Epithelial cell of esophagus (primary cell): ENCODE results near the gene CFAP77.

Experiments
- DNase-seq: peaks from one replicate; pipeline ENCODE4 v3.0.0; 2010; ENCODE audit warnings: low read depth
- H3K4me3 ChIP-seq: 2 replicates; pipeline ENCODE4 v1.5.1; 2011; ENCODE audit warnings: mild to moderate bottlenecking, low read length, control low read depth
- TF ChIP-seq, protein P1 (sequence below): IDR thresholded peaks from 2 replicates; pipeline ENCODE4 v1.5.1; 2011; ENCODE audit warnings: low read depth, mild to moderate bottlenecking, low read length, control low read depth, inconsistent platforms; ENCODE audit not compliant: insufficient read depth; ENCODE audit errors: missing control alignments

Gene CFAP77

DNA sequence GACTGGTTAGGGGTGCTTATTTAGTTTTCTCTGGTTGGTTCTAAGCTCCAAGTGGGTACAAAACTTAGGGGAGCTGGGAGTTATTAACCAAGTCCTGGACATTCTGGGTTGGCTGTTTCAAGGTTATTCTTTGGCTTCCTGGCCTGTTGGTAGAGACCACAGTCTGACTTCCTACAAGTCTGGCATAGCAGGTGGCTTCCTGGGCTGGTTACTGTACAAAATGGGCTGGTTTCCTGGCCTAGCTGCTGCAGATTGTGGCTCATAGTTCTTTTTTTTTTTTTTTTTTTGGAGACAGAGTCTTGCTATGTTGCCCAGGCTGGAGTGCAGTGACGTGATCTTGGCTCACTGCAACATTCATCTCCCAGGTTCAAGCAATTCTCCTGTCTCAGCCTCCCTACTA lies 126.1 kb downstream of the CFAP77 start:
- H3K4me3 ChIP-seq, result no peak overlapping the region
- no peak for DNase-seq
- TF ChIP-seq, protein P1, sequence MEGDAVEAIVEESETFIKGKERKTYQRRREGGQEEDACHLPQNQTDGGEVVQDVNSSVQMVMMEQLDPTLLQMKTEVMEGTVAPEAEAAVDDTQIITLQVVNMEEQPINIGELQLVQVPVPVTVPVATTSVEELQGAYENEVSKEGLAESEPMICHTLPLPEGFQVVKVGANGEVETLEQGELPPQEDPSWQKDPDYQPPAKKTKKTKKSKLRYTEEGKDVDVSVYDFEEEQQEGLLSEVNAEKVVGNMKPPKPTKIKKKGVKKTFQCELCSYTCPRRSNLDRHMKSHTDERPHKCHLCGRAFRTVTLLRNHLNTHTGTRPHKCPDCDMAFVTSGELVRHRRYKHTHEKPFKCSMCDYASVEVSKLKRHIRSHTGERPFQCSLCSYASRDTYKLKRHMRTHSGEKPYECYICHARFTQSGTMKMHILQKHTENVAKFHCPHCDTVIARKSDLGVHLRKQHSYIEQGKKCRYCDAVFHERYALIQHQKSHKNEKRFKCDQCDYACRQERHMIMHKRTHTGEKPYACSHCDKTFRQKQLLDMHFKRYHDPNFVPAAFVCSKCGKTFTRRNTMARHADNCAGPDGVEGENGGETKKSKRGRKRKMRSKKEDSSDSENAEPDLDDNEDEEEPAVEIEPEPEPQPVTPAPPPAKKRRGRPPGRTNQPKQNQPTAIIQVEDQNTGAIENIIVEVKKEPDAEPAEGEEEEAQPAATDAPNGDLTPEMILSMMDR, result no peak

DNA sequence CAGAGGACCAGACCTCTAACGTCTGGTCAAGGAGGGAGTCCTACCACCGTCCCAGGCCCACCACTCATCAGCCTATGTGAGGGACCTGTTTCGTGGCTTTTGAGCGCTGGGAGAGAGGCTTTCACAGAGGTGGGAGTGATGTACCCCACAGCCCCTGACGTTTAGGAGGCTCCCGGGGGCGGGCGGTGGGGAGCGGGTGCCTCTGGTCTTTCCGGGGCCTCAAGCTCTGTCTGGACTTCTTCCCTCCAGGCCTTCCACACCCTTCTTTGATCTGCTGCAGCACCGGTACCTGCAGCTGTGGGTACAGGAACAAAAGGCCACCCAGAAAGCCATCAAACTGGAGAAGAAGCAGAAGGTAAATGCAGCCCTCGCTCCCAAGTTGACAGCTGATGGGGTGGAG lies 127.3 kb downstream of the CFAP77 start:
- TF ChIP-seq, protein P1, result no peak
- DNase-seq, result no peak
- no peak overlapping the region for H3K4me3 ChIP-seq

DNA sequence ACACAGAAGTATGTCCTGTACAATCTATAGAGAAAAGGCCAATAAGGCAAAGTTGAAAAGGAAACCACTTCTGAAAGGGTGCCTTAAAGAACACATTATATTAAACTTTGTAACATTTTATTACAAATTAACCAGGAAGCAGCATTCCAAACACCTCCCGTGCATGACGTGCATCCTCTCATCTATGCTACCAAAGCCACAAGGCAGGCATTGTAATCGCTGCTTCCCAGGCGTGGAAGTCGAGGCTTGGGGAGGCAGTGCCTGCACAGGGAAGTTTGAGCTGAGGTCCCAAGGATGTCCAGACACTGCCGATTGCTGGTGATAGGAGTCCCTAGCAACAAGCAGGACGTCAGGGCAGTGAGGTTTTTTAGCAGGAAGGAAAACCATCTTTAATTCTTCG lies 128.1 kb downstream of the CFAP77 start:
- no peak overlapping the region for H3K4me3 ChIP-seq
- DNase-seq, result no peak
- TF ChIP-seq, protein P1, result no peak

DNA sequence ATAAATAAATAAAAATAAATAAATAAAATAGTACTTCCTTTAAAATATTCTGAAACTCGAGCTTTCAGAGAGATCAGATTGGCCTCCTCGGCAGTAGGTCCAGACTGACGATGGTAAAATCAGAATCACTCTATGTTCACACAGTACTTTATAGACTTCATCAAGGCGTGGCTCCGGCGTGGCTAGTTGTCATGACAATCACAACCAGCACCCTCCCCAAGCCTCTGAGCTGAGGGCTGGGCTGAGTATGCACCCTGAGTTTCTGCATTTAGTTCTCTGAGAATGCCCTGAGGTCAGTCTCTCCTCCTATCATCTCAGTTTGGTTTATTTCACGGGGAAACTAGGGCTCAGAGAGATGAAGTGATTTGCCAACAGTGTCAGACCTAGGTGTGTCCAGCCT lies 129.1 kb downstream of the CFAP77 start:
- TF ChIP-seq, protein P1, result no peak
- DNase-seq, result no peak

DNA sequence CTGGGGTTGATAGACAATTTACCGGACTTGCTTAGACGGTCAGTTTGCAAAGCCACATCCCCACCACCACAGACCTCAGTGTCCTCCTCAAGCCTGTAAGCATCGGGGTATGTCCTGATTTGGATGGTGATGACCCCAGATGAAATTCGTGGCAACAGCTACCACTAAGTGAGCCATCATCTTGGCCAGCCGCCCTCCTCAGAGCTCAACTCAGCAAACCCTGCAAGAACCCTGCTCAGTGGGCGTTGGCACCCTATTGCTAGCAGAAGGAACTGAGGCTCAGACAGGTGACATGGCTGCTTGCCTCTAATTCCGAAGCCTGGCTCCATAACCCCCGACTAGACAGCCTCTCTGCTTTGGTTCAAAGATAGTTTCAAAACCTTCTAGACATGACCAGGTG lies 131.0 kb downstream of the CFAP77 start:
- DNase-seq, result no peak
- TF ChIP-seq, protein P1, result no peak

More for the DNA sequence above, 129.1 kb downstream of the CFAP77 start:
- H3K4me3 ChIP-seq, result no peak overlapping the region

DNA sequence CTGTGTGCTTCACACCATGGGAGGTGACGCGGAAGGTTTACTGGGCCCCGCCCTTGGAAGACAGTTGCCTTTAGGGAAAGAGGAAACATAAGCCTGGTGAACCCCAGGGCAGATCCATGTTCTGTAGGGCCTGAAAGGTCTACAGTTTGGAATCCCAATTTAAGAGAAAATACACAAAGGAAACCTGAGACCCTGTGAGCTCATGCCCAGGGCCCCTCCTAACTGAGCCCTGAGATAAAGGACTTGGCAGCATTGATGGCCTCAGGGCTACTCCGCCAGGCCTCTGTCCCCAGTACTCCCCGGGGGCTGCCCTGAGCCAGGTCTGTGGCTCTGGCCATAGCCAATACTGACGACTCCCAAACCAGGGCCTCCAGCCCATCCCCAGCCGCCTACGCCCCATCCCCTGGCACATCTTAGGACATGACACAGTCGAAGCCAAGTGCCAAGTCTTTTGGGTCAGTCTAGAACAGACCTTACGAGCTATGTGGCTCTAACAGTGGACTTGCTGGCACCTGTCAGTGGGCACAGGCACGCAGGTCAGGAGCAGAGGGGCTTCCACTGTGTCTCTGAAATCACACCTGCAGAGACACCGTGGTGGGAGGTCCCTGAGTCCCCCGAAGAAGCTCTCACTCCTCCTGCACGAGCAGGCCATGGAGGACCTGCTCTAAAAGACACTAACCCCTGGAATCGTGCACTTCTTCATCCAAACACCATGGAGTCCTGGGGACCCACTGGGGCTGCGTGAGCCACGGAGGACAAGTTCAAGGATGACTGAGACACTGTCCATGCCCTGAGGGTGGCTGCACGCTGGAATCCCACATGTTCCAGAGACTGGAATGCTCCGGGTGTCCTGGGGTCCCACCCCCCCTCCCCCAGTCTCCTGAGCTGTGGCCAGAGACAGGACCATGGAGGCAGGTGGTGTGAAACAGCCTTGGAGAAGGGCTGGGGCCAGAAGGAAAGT lies 132.1 kb downstream of the CFAP77 start:
- H3K4me3 ChIP-seq, result no peak overlapping the region
- TF ChIP-seq, protein P1, result no peak
- DNase-seq, result no peak

More for the DNA sequence above, 131.0 kb downstream of the CFAP77 start:
- no peak overlapping the region for H3K4me3 ChIP-seq
